ENCODE measurements around the gene SIRT2.

- no peak for TF ChIP-seq CTCF (IDR thresholded peaks at IDR 0.05)
- no peak for TF ChIP-seq EZH2phosphoT487 (IDR thresholded peaks at IDR 0.05)
Observed at GRCh38 chr19:38912600-38913514, 13.4 kb upstream of the SIRT2 start.

Measured in neural progenitor cell (in vitro differentiated cells).